Muscle of leg (tissue), 11 donors: ENCODE measurements around the gene TPCN1. TPM values are rescaled to one million over a fixed set of nuclear protein-coding genes. Genes with fewer than 3 reads are reported as not detected.

Experiments used
- DNase-seq: peaks from one replicate; pipeline ENCODE4 v3.0.0; 2013
- H3K27ac ChIP-seq: one replicate; pipeline ENCODE4 v1.5.1; 2013; ENCODE audit warnings: mild to moderate bottlenecking, low read length, control low read depth
- H3K27me3 ChIP-seq: one replicate; pipeline ENCODE4 v1.6.1; 2013; ENCODE audit warnings: low read length; ENCODE audit not compliant: control insufficient read depth, insufficient read depth
- H3K36me3 ChIP-seq: one replicate; pipeline ENCODE4 v1.6.1; 2013; ENCODE audit warnings: low read length; ENCODE audit not compliant: control insufficient read depth, insufficient read depth
- H3K4me1 ChIP-seq: one replicate; pipeline ENCODE4 v1.6.1; 2013; ENCODE audit warnings: low read length; ENCODE audit not compliant: control insufficient read depth, insufficient read depth
- H3K4me3 ChIP-seq: one replicate; pipeline ENCODE4 v1.5.1; 2013; ENCODE audit warnings: low read length, control low read depth
- H3K9me3 ChIP-seq: replicated peaks from 2 replicates; pipeline ENCODE4 v1.6.1; 2013; ENCODE audit warnings: low read depth, low read length; ENCODE audit not compliant: control insufficient read depth
- WGBS: methylation state at CpG from one replicate; pipeline ENCODE4 v1.1.5; 2013; ENCODE audit warnings: missing lambda C conversion rate; ENCODE audit not compliant: insufficient coverage; 5-methylcytosine and 5-hydroxymethylcytosine counted together
- polyA plus RNA-seq, 8 donors: library from polyadenylated mRNA; unstranded; fragments of 120-200 nt; gene quantifications; one replicate each; pipeline versions ENCODE4 v1.2.1 to v1.2.3, GENCODE V29; 2013; ENCODE audit warnings: inconsistent platforms in 1 of 8, low replicate concordance in 1 of 8; ENCODE audit not compliant: insufficient read length in 8 of 8, insufficient read depth in 1 of 8
- total RNA-seq: library from RNA; stranded (reverse); fragments of 120-200 nt; gene quantifications from one replicate; pipeline ENCODE4 v1.2.4, GENCODE V29; 2013

TPCN1 gene
- total and polyA plus RNA-seq, 9 donors, result 17.1 to 46.1 (median 31.4) TPM

- Histone ChIP-seq H3K4me3 (no peak overlapping the region), H3K27ac (no peak overlapping the region), H3K36me3 (peaks cover 6% of the 10 kb centered on the region), H3K4me1 (peaks cover 37% of the 10 kb centered on the region), H3K9me3 (peaks cover 9% of the 10 kb centered on the region), H3K27me3 (no peaks in the 10 kb centered on the region)
- no peak for DNase-seq
These were observed 36.3 kb downstream of the TPCN1 start for GRCh38 chr12:113257564-113257963.

DNA sequence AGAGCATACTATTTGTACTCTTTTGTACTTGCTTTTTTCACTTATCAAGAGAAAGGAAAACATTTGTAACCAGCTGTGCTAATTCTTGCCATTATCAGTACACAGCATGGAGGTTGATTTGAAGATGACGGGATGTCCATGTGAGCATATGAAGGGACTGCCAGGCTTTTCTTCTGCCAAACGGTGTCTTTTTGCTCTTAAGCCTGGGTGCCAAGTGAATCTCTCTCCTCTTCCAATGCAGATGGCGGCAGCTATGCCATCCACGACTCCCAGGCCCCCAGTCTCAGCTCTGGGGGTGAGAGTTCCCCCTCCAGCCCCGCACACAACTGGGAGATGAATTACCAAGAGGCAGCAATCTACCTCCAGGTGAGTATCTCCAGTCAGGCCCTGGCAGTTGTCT lies 38.9 kb downstream of the TPCN1 start:
- H3K9me3 ChIP-seq, result no peaks in the 10 kb centered on the region
- peak overlapping the region; percentile 91 for H3K27ac ChIP-seq
- H3K36me3 ChIP-seq, result peaks cover 10% of the 10 kb centered on the region
- DNase-seq, result peak; percentile 56
- 57% methylated on average over 3 of the region's 5 CpGs for WGBS
- H3K4me1 ChIP-seq, result peaks cover 34% of the 10 kb centered on the region
- no peaks in the 10 kb centered on the region for H3K27me3 ChIP-seq
- H3K4me3 ChIP-seq, result no peak overlapping the region

DNA sequence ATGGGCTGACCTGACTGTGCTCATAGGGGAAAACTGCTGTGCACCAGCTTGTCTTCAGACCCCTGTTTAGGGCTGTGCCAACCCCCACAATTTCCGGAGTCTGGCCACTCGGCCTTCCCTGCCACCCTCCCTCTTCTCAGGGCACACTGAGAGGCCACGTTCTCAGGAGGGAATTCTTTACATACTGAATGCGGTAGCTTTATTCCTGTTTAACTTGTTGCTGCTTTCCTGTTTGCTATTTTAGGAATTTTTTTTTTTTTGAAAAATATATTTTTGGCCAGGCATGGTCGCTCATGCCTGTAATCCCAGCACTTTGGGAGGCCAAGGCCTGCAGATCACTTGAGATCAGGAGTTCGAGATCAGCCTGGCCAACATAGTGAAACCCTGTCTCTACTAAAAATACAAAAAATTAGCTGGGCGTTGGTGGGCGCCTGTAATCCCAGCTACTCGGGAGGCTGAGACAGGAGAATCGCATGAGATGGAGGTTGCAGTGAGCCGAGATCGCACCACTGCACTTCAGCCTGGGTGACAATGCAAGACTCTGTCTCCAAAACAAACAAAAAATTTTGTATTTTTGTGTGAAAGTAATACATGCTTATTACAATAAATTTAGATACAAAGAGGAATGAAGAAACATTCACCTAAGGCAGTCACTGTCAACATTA lies 39.5 kb downstream of the TPCN1 start:
- Histone ChIP-seq H3K9me3 (no peaks in the 10 kb centered on the region), H3K27me3 (no peaks in the 10 kb centered on the region), H3K4me3 (no peak overlapping the region), H3K4me1 (peaks cover 34% of the 10 kb centered on the region), H3K36me3 (peaks cover 16% of the 10 kb centered on the region), H3K27ac (peak overlapping the region; percentile 91)
- no peak for DNase-seq
- WGBS, result 33% methylated on average over 1 of the region's 12 CpGs

- Histone ChIP-seq H3K4me1 (peaks cover 34% of the 10 kb centered on the region), H3K9me3 (no peaks in the 10 kb centered on the region), H3K27ac (no peak overlapping the region), H3K36me3 (peaks cover 28% of the 10 kb centered on the region), H3K27me3 (no peaks in the 10 kb centered on the region), H3K4me3 (no peak overlapping the region)
- DNase-seq, result no peak
- WGBS, result 73% methylated on average over 2 of the region's 6 CpGs
These were observed 40.7 kb downstream of the TPCN1 start for GRCh38 chr12:113261847-113262470.

DNA sequence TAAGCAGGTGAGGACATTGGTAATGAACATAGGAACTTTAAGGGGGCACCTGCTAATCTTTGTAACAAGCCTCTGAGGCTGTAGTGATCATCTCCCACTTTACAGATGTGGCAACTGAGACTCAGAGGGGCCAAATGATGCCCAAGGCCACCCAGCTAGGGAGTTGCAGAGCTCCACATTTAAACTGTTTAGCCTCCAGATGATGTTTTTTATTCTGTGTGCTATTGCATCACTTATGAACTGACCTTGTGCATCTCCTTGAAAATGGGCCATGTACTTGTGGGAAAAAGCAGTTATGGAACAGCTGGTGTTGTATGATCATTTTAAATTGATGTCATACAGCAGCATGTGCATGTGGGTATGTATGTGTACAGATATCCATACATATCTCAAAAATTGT lies 41.4 kb downstream of the TPCN1 start:
- peaks cover 34% of the 10 kb centered on the region for H3K4me1 ChIP-seq
- H3K27me3 ChIP-seq, result no peaks in the 10 kb centered on the region
- peak overlapping the region; percentile 31 for H3K27ac ChIP-seq
- peak; percentile 72 for DNase-seq
- H3K9me3 ChIP-seq, result no peaks in the 10 kb centered on the region
- peaks cover 32% of the 10 kb centered on the region for H3K36me3 ChIP-seq
- no peak overlapping the region for H3K4me3 ChIP-seq

DNA sequence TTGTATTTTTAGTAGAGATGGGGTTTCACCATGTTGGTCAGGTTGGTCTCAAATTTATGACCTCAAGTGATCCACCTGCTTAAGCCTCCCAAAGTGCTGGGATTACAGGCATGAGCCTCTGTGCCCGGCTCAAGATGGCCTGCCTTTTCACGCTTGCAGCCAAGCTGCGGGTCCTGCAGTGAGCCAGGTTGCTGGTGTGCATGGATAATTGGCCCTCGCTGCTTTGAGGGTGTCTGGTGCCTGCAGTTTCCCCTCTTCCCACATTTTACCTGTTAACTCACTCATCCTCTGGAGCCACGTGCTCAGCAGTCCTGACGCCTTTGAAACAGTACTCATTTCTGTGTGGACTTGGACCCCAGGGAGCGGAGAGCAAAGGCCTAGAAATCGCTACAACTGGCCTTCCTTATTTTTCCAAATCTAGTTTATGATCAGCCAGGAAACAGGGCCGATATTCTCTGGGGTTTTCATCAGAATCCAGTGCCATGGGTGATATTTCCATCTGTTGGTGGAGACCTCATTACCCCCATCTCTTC lies 42.2 kb downstream of the TPCN1 start:
- WGBS, result 61% methylated on average over 6 of the region's 9 CpGs
- no peaks in the 10 kb centered on the region for H3K9me3 ChIP-seq
- H3K27ac ChIP-seq, result no peak overlapping the region
- DNase-seq, result no peak
- H3K4me3 ChIP-seq, result no peak overlapping the region
- peaks cover 32% of the 10 kb centered on the region for H3K4me1 ChIP-seq
- peaks cover 40% of the 10 kb centered on the region for H3K36me3 ChIP-seq
- no peaks in the 10 kb centered on the region for H3K27me3 ChIP-seq

DNA sequence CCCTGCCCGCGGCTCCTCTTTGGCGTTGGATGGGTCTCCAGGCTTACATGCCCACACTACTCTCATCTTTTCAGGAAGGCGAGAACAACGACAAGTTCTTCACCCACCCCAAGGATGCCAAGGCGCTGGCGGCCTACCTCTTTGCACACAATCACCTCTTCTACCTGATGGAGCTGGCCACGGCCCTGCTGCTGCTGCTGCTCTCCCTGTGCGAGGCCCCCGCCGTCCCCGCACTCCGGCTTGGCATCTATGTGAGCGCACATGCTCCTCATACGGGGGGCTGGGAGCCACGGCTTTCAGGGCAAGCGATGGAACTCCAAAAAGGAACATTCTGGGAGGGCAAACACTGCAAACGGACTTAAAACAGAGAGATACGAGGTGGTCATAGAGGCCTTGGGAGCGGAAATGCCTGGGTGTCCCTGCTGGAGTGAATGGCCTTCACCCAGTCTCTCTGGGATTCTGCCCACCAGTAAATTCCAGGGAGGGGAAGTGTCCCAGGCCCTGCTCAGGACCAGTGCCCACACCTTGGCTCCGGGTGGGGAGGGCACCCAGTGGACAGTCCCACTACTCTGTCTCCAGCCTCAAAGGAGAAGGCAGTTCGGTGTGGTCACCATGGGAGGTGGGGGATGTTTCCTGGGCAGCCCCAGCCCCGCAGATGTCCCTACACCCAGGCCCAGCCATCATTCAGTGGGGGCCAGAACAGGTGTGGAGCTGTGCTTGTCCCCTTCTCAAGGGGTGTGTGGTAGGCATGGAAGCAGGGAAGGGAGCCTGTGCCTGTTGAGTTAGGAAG lies 45.0 kb downstream of the TPCN1 start:
- DNase-seq, result no peak
- H3K4me1 ChIP-seq, result peaks cover 13% of the 10 kb centered on the region
- no peak overlapping the region for H3K4me3 ChIP-seq
- H3K27me3 ChIP-seq, result no peaks in the 10 kb centered on the region
- no peak overlapping the region for H3K27ac ChIP-seq
- no peaks in the 10 kb centered on the region for H3K9me3 ChIP-seq
- WGBS, result 95% methylated on average over 20 of the region's 23 CpGs
- peaks cover 60% of the 10 kb centered on the region for H3K36me3 ChIP-seq

DNA sequence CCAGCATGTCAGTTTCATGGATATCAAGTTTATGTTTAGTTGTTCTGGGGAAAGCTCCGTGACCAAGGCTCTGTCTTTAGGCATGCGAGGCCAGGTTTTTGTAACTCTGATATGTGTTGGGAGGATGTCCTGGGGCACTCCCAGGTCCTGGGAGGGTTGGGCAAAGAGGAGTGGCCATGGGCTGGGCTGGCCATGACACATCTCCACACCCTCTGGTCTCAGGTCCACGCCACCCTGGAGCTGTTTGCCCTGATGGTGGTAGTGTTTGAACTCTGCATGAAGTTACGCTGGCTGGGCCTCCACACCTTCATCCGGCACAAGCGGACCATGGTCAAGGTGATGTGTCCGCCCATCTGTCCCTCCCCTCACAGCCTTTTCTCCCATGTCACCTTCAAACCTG lies 46.4 kb downstream of the TPCN1 start:
- no peaks in the 10 kb centered on the region for H3K27me3 ChIP-seq
- DNase-seq, result no peak
- H3K4me1 ChIP-seq, result peaks cover 20% of the 10 kb centered on the region
- H3K4me3 ChIP-seq, result no peak overlapping the region
- no peak overlapping the region for H3K27ac ChIP-seq
- WGBS, result 100% methylated on average over 3 of the region's 7 CpGs
- H3K36me3 ChIP-seq, result peaks cover 58% of the 10 kb centered on the region
- H3K9me3 ChIP-seq, result no peaks in the 10 kb centered on the region

DNA sequence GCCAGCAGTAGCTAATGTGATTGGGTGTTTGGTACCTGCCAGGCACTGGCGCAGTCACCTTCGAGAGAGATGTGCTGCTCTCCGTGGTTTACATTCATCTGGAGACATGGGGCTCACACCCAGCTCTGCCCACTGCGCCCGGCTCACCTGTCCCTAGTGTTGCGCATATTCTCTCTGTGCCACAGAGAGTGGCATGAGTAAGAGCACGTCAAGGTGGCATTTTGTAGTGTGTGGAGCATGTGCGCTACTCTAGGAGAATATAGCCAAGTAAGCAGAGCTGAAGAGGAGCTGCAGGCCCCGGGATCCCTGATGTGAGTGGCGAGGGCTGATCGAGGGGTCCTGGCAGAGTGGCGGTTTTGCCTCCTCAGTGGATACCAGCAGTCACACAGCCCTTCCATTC lies 46.9 kb downstream of the TPCN1 start:
- Histone ChIP-seq H3K27ac (no peak overlapping the region), H3K4me1 (peaks cover 23% of the 10 kb centered on the region)
- DNase-seq, result no peak

DNA sequence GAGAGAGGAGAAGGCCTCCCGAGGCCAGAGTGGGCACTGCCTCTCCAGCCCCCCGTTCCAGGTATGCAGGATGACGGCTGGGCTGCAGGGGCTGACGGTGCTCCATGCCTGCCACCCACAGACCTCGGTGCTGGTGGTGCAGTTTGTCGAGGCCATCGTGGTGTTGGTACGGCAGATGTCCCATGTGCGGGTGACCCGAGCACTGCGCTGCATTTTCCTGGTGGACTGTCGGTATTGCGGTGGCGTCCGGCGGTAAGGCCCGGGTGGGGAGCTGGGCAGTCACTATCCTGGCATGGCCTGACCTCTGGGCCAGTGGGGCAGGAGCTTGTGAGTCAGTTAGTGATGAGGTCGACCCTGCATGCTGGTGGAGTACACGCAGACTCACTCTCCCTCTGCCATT lies 47.4 kb downstream of the TPCN1 start:
- H3K4me3 ChIP-seq, result no peak overlapping the region
- DNase-seq, result no peak
- peaks cover 27% of the 10 kb centered on the region for H3K4me1 ChIP-seq
- no peaks in the 10 kb centered on the region for H3K27me3 ChIP-seq
- H3K36me3 ChIP-seq, result peaks cover 64% of the 10 kb centered on the region
- 95% methylated on average over 19 of the region's 19 CpGs for WGBS
- no peak overlapping the region for H3K27ac ChIP-seq
- H3K9me3 ChIP-seq, result no peaks in the 10 kb centered on the region

More for the DNA sequence above, 46.9 kb downstream of the TPCN1 start:
- Histone ChIP-seq H3K27me3 (no peaks in the 10 kb centered on the region), H3K4me3 (no peak overlapping the region), H3K36me3 (peaks cover 61% of the 10 kb centered on the region), H3K9me3 (no peaks in the 10 kb centered on the region)
- WGBS, result 95% methylated on average over 11 of the region's 12 CpGs
